Natural killer cell (primary cell): Measurements from ENCODE around the gene TMA7. TPM values are rescaled to one million over a fixed set of nuclear protein-coding genes. Genes with fewer than 3 reads are reported as not detected.

ENCODE experiments used
- ATAC-seq, 3 donors: fragments of 150-1000 bp in 2 of 3; fragments of 200-7000 bp in 1 of 3; cut with Tn5 transposase; 1 replicate in 1 of 3; 2 replicates in 2 of 3; pipeline ENCODE4 v1.10.0; 2021; ENCODE audit warnings: mild to moderate bottlenecking in 2 of 3, moderate library complexity in 2 of 3
- DNase-seq, 2 donors: peaks; one replicate each; pipeline versions ENCODE4 v3.0.0 to v3.0.0-alpha.2; 2013 to 2021; ENCODE audit warnings: mixed read lengths in 1 of 2
- H3K27ac ChIP-seq: one replicate; pipeline ENCODE4 v1.5.1; 2013; ENCODE audit warnings: mild to moderate bottlenecking, low read length
- H3K27me3 ChIP-seq: one replicate; pipeline ENCODE4 v1.6.1; 2013; ENCODE audit warnings: low read length; ENCODE audit not compliant: control insufficient read depth, insufficient read depth
- H3K36me3 ChIP-seq: one replicate; pipeline ENCODE4 v1.6.1; 2013; ENCODE audit warnings: low read length; ENCODE audit not compliant: control insufficient read depth, insufficient read depth
- H3K4me1 ChIP-seq: one replicate; pipeline ENCODE4 v1.6.1; 2013; ENCODE audit warnings: low read length; ENCODE audit not compliant: control insufficient read depth, insufficient read depth
- H3K4me3 ChIP-seq: one replicate; pipeline ENCODE4 v1.5.1; 2013; ENCODE audit warnings: low read length
- H3K9me3 ChIP-seq: one replicate; pipeline ENCODE4 v1.6.1; 2013; ENCODE audit warnings: low read length; ENCODE audit not compliant: control insufficient read depth, insufficient read depth
- H3K27ac Mint-ChIP-seq, 2 donors: one replicate each; pipeline ENCODE4 v1.8.0; 2022; ENCODE audit warnings: mild to moderate bottlenecking in 2 of 2, mixed read lengths in 2 of 2, moderate library complexity in 1 of 2
- H3K27me3 Mint-ChIP-seq, 2 donors: one replicate each; pipeline ENCODE4 v1.8.0; 2022; ENCODE audit warnings: low read depth in 2 of 2, mixed read lengths in 2 of 2
- H3K36me3 Mint-ChIP-seq: one replicate; pipeline ENCODE4 v1.8.0; 2022; ENCODE audit warnings: mixed read lengths
- H3K4me1 Mint-ChIP-seq, 2 donors: one replicate each; pipeline ENCODE4 v1.8.0; 2022; ENCODE audit warnings: mixed read lengths in 2 of 2
- H3K4me3 Mint-ChIP-seq: one replicate; pipeline ENCODE4 v1.8.0; 2022; ENCODE audit warnings: mild to moderate bottlenecking, moderate library complexity, mixed read lengths
- H3K9me3 Mint-ChIP-seq, 2 donors: one replicate each; pipeline ENCODE4 v1.8.0; 2022; ENCODE audit warnings: mixed read lengths in 2 of 2
- CTCF ChIP-seq: fragments of 200-600 bp; IDR thresholded peaks from one replicate; pipeline ENCODE4 v1.8.0; 2022; ENCODE audit warnings: antibody characterized with exemption
- WGBS: methylation state at CpG from one replicate; pipeline ENCODE4 v1.1.7; 2013; ENCODE audit warnings: missing lambda C conversion rate; ENCODE audit not compliant: insufficient coverage; 5-methylcytosine and 5-hydroxymethylcytosine counted together
- intact Hi-C: fragments of 100-400 bp; cut with micrococcal nuclease; formaldehyde crosslinking; loops from one replicate; pipeline ENCODE4 v1.14.2; 2022
- total RNA-seq, 4 donors: library from RNA; stranded (reverse); fragments of 120-200 nt in 1 of 4; gene quantifications; one replicate each; pipeline versions ENCODE4 v1.2.3 to v1.2.4, GENCODE V29; 2013 to 2022

Gene TMA7
- total RNA-seq, 3 donors from 2014 or later (not counting 1 experiment from before 2014, with no cell fraction given): 192 to 239 (median 229) TPM

- H3K4me1 Mint-ChIP-seq: no peaks in the 10 kb centered on the region
Measured at GRCh38 chr3:48405971-48406370, 34.1 kb upstream of the TMA7 start.

GRCh38 chr3:48406443-48407431, 33.3 kb upstream of the TMA7 start:
- no peaks in the 10 kb centered on the region for H3K36me3 Mint-ChIP-seq
- H3K27ac Mint-ChIP-seq: no peak overlapping the region
- no peaks in the 10 kb centered on the region for H3K36me3 ChIP-seq
- no peaks in the 10 kb centered on the region for H3K4me1 ChIP-seq
- DNase-seq: peak in 1 of 2 donors; percentile 12
- no peak overlapping the region for H3K4me3 Mint-ChIP-seq
- no peaks in the 10 kb centered on the region for H3K9me3 Mint-ChIP-seq
- H3K9me3 ChIP-seq: no peaks in the 10 kb centered on the region
- H3K4me3 ChIP-seq: no peak overlapping the region
- intact Hi-C loops: no loop called here
- no peak for TF ChIP-seq CTCF
- WGBS: 84% methylated on average over 18 of the region's 18 CpGs
- H3K4me1 Mint-ChIP-seq: no peaks in the 10 kb centered on the region
- no peaks in the 10 kb centered on the region for H3K27me3 ChIP-seq
- no peak for ATAC-seq
- H3K27ac ChIP-seq: no peak overlapping the region
- no peaks in the 10 kb centered on the region for H3K27me3 Mint-ChIP-seq

More at GRCh38 chr3:48405971-48406370, 34.1 kb upstream of the TMA7 start:
- no peaks in the 10 kb centered on the region for H3K9me3 ChIP-seq
- no peaks in the 10 kb centered on the region for H3K36me3 ChIP-seq
- no peak overlapping the region for H3K4me3 Mint-ChIP-seq
- no peak for ATAC-seq
- 40% methylated on average over 1 of the region's 1 CpG for WGBS
- H3K4me3 ChIP-seq: no peak overlapping the region
- H3K36me3 Mint-ChIP-seq: no peaks in the 10 kb centered on the region
- no peak for DNase-seq
- H3K9me3 Mint-ChIP-seq: no peaks in the 10 kb centered on the region
- no peaks in the 10 kb centered on the region for H3K27me3 ChIP-seq
- peaks cover 0 to under 1% of the 10 kb centered on the region in 2 donors for H3K27me3 Mint-ChIP-seq
- H3K27ac Mint-ChIP-seq: no peak overlapping the region
- TF ChIP-seq CTCF: no peak
- no peaks in the 10 kb centered on the region for H3K4me1 ChIP-seq
- H3K27ac ChIP-seq: no peak overlapping the region
- intact Hi-C loops: no loop called here

- intact Hi-C loops: no loop called here
- Mint-ChIP-seq H3K27me3 (no peaks in the 10 kb centered on the region), H3K4me3 (no peak overlapping the region), H3K9me3 (no peaks in the 10 kb centered on the region), H3K27ac (no peak overlapping the region), H3K4me1 (no peaks in the 10 kb centered on the region), H3K36me3 (no peaks in the 10 kb centered on the region)
- WGBS: 89% methylated on average over 8 of the region's 8 CpGs
- H3K9me3 ChIP-seq: no peaks in the 10 kb centered on the region
- no peak for ATAC-seq
- H3K4me3 ChIP-seq: no peak overlapping the region
- TF ChIP-seq CTCF: no peak
- H3K36me3 ChIP-seq: no peaks in the 10 kb centered on the region
- no peaks in the 10 kb centered on the region for H3K4me1 ChIP-seq
- no peaks in the 10 kb centered on the region for H3K27me3 ChIP-seq
- DNase-seq: no peak
- H3K27ac ChIP-seq: no peak overlapping the region
Measured at GRCh38 chr3:48407542-48408099, 32.4 kb upstream of the TMA7 start.
